Ramos (cell line): ENCODE results near the gene ZNF503.

Source experiments
- in situ Hi-C: fragments of 300-500 bp; cut with MboI; formaldehyde crosslinking; loops from one replicate; pipeline ENCODE4 v1.14.3; 2022; ENCODE audit warnings: low sequenced_read_pairs; ENCODE audit not compliant: unreplicated experiment

The ZNF503 gene

DNA sequence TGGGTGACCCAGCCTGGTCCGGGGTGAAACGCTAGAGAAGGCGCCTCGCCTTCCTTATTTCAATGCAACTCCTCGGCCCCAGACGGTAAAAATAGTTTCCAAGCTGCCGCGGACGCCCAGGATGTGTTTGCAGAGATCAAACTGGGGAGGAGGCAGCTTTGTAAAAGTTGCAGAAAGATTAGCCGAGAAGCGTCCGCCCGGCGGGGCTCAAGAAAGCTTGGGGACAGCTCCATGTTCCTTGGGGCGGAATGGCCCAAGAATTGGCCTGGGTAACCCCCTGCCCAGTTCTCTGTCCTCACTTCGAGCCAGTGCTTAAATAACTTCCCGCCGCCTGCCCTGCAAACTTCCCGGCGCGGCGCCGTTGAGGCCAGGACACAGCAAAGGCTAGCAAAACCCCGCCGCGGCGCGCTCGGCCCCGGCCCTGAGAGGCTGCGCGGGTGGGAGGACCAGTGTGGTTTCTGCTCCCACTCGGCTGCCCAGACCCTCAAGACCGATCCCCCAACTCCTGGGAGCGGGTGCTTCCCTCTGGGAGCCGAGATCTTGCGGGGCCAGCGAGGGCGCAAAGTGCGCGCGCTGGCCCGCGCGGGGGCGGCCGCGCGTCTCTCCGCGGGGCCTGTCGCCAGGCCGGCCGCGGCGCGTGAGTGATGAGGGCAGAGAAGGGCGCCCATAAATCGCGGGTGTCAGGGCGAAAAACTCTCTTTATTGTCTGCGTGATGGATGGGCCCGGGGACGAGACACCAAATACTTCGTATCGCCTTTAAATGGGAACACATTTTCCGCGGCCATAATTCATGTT is 6.3 kb upstream of the ZNF503 start:
- in situ Hi-C loops, result no loop called here

DNA sequence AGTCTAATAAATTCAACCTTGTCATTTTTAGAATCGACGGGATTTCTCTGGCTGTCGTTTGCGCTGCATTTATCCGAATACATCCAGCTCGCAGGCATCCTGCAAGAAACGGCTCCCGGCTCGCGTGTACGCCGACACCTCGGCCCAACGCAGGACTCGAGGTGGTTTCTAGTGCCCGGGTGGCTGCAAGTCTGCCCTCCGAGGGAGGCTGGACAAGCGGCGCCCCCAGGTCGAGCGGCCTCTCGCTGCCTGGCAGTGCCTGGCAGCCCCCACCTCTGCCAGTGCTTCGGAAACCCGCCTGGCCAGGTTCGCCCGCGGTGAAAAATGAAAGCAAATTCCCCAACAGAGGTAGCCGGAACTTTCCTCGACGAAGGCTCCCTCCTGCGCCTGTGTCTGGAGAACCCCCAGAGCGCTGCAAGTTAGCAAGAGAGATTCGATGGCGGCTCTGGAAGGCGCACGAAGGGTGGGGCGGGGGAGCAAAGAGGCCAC is 5.7 kb upstream of the ZNF503 start:
- in situ Hi-C loops, result no loop called here

DNA sequence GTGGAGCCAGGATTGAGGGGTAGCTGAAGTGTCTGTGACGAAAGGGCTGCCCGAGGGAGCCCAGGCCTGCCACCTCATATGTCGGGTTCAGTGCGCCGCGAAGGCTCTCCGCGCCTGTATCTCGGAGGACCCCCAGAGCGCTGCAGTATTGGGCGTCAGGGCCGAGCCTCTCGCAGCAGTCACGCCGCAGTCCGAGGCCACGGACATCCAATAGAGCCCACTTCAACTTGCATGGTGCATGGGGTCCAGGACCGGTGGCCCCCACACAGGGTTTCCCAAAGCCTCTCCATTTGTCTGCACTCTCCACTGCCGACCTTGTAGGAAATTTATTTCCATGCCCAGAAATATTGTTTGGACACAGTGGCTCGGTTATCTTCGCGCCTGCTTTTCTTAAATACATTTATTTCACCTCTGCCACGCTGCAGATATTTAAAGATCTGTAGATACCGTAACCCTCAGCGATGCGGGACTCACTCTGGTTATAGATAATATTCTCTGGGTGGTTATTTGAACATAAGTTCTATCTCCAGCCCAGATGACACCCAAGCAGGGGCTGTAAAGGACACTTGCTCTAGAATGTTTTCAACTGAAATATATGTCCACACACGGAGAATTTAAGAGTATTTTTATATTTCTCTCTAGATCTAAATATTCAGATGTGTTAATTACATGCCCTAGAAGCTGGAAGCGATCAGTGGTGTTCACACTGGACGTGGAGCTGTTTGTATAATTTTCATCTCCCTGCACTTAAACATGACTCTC is 5.1 kb upstream of the ZNF503 start:
- in situ Hi-C loops, result no loop called here

DNA sequence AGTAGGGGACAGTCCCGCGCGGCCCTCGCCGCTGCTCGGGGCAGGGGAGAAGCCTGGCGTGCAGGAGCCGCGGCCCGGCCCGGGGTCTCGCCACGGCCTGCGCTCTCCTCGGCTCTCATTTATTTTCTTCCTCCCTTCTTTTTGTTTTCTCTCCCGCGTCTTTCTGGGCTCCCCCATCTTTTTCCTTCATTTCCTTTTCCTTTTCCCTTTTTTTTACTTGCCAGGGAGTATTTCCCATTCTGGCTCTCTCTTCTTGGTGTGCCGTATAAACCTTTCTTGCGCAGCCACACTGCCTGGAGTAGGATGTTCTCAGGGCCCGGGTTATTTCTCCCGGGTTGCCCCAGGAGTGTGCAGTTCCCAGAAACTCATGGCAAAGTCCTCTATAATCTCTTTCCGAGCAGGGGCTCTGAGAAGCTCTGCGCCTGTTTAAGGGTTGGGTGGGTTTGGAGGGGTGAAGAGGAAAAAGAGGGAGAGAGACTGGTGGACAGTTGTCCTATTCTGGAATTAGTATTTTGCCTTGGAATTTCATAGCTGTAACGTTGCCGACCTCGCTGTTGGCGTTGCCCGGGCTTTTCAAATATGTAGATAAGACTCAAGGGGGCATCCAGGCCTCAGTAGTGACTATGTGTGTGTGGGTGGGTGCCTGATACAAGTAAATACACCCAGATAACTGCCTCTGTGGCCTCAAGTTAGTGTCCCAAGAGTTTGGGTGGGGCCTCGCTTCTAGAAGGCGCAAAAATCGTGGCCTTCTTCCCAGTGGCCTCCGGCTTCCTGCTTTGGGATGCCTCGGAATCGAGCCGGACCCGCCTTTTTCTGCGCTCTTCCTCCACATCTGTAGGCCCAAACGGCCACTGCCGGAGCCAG is 4.3 kb upstream of the ZNF503 start:
- in situ Hi-C loops, result no loop called here

DNA sequence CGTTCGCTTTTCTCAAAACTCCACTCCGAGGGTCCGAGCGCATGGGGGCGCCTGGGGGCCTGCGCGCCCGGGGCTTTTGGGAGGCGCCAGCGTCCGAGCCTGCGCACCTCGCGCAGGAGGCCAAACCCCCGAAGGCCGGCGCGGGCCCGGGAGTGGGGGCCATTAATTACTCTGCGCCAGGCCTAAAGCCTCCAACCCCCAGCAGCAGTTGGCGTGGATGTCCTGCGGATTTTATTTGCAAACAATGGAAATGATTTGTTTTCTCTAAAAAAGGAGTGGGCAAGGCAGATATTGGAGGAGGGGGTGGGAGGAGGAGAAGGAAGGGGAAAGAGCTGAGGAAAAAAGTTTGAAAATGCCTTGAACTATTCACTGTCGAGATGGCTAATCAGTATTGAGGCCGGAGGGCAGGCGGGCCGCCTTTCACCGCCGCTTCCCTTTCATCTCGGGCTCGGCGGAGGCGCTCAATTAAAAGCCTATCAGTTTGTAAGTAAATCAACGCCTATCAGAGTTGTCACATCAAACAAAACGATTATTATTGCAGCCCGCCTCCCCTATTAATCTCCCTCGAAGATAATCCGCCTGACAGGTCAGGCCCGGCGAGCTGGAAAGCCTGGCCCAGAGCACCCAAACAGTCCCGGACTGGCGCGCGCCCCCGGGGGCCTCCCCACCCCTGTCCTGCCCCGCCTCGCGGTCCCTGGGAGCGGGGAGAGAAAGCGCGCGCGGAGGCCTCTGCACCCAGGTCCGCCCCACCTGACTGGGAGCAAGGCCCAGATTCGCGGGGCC is 3.4 kb upstream of the ZNF503 start:
- in situ Hi-C loops, result no loop called here

DNA sequence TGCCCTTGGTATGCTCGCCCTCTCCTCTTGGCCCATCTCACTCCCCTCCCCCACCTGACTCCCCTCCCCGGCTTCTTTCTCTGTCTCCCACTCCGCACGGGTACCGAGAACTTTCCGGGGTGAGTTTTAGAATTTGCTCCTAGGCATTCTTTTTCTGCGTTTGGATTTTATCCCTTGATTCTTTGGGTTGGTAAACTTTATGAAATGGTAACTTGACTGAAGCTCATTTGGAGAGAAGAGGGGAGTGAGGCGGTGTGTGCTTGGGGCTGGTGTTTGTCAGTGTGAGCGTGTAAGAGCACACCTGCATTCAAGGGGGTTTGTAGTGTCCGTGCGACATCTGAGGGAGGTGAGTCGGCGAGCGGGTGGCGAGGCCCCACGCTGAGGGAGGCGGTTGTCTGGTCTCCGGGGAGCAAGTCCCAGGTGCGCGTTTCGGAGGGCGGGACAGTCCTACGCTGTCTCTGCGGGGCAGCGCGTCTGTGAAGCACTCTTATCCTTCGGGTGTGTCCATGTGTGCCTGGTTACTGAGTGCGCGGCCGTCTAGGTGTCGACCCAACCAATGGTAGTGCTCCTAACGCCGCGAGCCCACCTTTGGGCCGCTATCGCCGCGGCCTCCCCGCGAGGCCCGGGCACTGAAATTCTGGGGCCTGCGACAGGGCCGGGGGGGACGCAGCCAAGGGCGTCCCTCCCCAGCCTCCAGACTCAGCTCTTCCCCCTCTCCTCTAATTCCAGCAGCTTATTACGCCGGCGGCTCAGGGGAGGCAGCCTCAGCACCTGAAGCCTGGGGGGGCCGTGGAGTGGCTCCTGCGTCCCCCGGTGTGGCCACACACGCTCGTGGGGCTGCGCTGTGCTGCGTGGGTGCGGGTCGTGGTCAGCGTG is 2.6 kb upstream of the ZNF503 start:
- in situ Hi-C loops, result no loop called here

DNA sequence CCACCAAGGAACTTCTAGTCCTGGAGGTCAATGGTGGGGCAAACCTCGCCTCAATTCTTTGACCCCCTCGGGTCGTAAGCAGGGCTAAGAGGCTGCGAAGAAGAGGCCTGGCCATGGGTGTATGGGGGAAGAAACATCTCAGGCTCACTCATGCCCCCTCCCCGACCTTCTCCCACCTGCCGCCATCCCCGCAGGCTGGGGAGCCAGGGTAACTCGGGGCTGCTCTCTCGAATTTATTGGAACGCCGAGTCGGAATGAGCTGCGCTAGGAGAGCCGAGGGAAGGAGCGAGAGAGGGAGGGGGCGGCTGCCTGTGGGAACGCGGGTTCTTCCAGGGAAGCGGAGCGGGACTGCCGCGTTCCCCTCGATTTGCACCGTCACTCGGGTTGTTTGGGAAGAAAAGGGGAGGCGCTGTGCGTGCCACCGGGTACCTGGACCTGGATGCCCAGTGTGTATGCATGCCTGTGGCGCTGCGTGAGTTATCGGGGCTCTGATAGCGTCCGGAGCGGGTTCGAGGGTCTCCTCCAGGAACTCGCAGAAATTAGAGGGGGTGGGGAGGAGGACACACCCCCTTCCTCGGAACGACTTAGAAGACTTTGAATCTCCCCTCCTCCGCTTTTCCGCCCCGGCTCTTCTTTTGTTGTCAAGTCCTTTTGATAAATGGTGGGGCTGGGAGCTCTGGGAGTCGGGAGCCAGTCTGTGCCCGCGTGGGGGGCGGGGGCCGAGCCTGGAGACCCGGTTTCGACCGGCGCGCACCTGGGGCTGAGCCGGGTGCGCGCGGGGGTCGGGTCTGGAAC is 1.8 kb upstream of the ZNF503 start:
- in situ Hi-C loops, result no loop called here

DNA sequence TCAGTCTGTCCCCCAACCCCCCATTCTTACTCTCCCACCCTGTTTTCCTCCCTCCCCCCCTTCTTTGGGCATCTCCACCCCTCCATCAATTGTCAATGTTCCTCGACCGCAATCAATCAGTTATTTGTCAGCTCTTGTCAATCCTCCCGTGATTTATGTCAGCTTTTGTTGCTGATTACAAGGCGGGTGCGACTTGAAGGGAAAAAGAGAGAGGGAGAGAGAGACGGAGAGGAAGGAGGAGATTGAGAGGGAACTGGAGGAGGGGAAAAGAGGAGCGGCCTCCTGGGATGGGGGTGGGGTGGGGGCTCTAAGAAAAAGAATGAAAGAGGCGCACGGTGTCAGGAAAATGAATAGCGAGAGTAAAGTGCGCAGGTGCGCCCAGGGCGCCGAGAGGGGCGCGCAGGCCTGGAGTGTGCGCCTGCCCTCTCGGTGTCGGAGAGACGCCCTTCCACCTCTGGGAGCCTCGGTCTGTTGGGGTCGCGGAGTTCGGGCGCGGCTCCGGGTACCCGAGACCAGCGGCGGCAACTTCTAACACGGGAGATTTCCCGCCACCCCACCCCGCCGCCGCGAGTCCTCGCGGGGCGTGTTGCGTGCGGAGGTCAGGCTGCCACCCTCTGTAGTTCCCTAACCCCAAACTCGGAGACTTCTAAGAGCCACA is 1.1 kb upstream of the ZNF503 start:
- in situ Hi-C loops, result no loop called here

DNA sequence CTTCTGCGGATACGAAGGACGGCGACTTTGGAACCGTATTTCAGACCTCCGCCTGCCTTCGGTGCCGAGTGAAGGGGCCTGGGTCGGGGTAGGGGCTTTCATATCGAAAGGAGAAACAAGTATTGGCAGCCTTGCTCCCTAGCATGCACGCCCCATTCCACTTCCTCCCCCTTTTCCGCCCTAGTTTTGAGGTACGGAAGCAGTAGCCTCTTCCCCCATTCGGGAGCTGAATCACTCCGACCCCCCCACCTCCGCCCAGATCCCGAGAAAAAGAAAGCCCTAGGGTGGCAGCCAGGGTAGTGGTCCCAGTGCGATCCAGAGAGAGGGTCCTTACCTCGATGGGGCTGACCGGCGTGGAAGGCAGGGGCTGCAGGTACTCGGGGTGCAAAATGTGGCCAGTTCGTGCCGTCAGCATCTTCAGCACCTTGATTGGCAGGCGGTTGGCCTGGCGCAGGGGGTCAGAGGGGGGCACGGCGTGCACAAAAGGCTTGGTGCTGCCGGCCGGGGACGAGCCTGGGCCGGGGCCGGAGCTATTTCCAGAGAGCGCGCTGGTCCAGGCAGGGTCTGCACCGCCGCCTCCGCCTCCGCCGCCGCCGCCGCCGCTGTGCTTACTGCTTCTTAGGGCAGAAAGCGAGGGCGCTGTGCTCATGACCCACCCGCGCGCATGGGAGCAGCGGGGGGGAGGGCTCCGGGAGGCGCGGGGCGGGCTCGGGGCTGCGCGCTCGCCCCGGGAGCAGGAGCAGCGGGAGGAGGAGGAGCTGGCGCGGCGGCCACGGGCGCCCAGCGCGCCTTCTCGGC is 594 bp downstream of the ZNF503 start:
- in situ Hi-C loops, result no loop called here

DNA sequence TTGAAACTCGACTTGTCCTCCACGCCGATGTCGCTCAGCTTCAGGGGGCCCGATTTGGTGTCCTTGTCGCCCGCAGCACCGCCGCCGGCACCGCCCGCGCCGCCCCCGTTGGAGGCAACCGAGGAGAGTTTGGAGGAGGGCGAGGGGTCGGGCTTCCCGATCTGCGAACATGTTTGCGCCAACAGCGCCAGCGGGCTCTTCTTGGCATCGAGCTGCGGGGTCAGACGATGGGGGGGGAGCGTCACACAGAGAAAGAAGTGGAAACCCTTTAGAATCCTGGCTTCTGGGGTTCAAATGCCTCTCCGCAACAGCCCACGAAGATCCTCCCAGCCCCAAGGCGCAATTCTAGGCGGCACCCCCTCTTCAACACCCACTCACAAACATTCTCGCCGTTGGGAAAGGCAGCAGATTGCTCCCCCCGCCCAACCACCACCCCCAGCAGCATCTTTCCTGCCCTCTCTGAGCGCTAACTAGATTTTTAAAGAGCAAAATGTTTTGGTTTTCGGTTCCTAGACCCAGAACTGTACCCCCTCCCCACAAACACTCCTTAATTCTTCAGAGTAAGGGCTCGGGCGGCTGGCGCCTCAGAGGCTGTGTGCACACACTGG is 1.3 kb downstream of the ZNF503 start:
- in situ Hi-C loops, result no loop called here

DNA sequence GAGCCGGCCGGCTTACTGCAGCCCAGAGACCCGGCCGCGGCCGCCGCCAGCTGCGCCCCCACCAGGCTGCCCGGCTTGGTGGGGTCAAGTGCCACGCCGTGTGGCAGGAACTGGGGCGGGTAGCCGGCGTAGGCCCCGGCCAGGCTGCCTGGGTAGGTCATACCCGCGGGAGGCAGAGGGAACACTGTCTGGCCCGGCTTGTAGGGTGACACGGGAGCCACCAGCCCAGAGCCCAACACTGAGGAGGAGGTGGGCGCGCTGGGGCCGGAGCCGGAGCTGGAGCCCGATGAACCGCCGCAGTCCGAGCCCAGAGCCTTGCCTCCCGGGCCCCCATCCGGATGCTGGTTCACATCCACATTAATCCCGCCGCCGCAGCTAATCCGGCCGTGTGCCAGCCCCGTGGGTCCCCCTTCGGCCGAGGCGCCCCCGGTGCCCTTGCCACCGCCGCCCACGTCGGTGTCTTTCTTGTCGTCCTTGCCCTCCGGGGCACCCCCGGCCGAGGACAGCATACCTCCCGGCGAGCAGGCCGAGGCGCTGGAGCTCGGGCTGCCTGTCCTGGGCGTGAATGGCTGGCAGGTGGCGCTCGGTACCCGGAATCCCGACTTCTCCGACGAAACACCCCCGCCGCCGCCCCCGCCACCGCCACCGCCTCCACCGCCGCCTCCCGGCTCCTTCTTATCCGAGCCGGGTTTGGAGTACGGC is 2.0 kb downstream of the ZNF503 start:
- in situ Hi-C loops, result no loop called here

DNA sequence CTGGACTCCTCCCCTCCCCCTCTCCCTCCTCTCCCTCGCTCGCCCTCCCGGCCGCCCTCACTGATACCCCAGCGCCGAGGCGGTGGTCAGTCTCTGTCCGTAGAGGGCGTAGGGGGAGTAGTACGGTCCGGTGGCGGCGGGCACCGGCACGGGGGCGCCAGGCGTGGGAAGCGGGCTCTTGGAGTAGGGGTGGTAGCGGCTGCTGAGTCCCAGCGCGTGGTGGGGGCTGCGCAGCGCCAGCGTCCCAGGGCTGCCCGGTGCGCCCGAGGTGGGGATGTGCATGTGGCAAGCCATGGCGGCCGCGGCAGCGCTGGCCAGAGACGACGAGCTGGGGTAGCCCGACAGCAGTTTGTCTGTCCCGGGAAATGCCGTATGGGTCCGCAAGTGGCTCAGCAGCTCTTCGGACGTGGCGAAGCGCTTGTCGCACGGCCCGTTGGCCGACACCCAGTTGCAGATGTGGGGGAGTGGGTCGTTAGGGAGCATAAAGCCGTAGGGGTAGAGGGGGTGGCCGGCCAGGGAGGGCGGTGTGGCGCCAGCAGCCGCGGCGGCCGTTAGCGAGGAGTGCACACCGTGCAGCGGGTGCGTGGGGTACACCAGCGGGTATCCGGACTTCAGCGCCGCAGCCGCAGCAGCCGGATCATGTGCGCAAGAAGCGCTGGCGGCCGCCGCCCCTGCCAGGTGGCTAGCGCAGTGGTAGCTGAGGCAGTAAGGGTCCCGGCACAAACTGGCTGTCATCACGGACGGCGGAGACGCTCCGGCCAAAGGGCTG is 2.7 kb downstream of the ZNF503 start:
- in situ Hi-C loops, result no loop called here

DNA sequence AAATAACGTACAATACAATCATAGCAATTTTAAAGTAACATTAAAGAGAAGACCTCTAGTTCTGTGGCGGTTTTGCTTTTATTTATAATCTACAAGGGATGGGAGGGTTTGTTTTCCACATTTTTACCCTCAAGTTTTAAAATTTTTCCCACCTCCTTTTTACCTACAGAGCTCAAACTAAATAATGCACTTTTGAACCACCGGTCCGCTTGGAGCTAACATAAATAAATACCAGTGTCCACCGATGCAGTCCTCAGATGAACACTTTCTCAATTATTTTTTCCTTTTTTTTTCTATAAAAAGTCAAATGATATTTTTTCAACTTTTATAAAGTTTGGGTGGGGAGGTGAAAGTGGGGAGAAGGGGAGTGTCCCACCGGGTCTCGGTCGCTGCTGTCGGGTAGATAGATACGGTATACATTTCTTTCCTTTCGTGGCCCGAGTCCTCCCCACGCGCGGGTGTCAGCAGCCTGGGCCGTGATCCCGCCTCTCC is 3.3 kb downstream of the ZNF503 start:
- in situ Hi-C loops, result no loop called here

DNA sequence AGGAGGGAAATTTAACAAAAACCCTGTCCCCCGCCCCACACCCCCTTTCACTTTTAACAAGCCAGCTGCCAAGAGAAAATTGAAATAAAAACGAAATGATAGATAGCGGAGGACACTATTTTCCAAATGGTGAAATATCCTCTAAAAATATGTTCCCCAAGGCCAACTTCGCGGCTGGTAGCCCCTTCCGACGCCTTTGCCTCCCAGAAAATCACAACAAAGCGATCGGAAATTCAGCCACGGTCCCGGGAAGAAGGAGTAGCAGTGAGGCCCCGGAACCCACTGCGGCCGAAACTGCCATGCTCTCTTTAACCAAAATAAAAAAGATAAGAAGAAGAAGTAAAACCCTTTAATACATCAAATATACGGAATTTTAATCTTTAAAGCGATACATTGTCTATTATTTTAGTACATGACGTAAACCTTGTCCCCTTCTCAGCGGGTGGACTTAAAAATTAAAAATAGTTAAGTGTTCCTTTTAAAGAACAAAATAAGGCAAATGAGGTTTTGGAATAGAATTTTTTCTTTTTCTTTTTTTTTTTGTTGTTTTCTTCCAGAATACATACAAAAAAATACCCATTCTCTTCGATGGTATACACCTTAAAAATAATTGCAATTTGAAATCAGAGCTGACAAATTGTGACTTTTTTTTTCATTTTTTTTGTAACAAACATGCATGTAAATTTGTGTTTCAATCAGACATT is 3.9 kb downstream of the ZNF503 start:
- in situ Hi-C loops, result no loop called here
